Measurements from ENCODE around the gene TFB1M.
"Not testable (repeated sequence)": the region's sequence is repeated elsewhere in the genome, so short reads cannot be mapped to it uniquely, and the experiment has no call there.

TFB1M gene

GRCh38 chr6:155269765-155270164 lies 44.5 kb downstream of the TFB1M start:
- no peak for TF ChIP-seq CTCF (IDR thresholded peaks at IDR 0.05; ENCODE audit: low read depth, low read length)
- DNase-seq (ENCODE audit: low read depth, low spot score), result no peak
- no peak overlapping the region for H3K4me3 ChIP-seq (ENCODE audit: low read depth, low read length)
- in situ Hi-C loops (cut with HindIII; ENCODE audit: low sequenced_read_pairs), result no loop called here

DNA sequence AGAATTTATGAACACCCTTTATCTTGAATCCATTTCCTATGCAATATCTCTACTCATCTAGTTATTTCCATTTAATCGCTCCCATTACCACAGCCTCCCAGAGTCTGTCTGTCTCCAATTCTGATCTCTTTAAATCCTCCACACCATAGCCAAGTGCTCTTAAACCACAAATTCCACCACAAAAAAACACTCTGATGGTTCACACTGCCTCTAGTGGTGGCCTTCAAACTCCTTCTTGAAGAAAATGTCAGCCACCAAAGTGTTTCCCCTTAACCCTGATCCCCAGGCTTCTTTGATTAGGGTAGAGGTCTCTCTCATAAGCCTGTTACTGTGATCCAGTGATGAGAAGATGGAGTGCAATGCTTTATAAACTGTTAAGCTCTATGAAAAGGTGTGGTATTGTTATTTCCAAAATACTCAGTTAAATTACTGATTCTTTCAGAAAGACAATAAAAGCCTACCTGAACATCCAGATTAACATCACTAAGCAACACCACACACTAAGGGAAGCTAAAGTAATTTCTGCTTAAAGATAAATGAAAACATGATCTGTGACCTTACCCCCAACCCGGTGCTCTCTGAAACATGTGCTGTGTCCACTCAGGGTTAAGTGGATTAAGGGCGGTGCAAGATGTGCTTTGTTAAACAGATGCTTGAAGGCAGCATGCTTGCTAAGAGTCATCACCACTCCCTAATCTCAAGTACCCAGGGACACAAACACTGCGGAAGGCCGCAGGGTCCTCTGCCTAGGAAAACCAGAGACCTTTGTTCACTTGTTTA lies 46.0 kb downstream of the TFB1M start:
- TF ChIP-seq CTCF (IDR thresholded peaks at IDR 0.05; ENCODE audit: low read depth, low read length), result peak; percentile 67
- H3K4me3 ChIP-seq (ENCODE audit: low read depth, low read length); in situ Hi-C loops (cut with HindIII; ENCODE audit: low sequenced_read_pairs): not testable (repeated sequence)
- DNase-seq (ENCODE audit: low read depth, low spot score), result peak; percentile 66

- TF ChIP-seq CTCF (IDR thresholded peaks at IDR 0.05; ENCODE audit: low read depth, low read length), result no peak
- H3K4me3 ChIP-seq (ENCODE audit: low read depth, low read length), result no peak overlapping the region
- in situ Hi-C loops (cut with HindIII; ENCODE audit: low sequenced_read_pairs), result no loop called here
- no peak for DNase-seq (ENCODE audit: low read depth, low spot score)
Observed at GRCh38 chr6:155267411-155267810, 46.9 kb downstream of the TFB1M start.

DNA sequence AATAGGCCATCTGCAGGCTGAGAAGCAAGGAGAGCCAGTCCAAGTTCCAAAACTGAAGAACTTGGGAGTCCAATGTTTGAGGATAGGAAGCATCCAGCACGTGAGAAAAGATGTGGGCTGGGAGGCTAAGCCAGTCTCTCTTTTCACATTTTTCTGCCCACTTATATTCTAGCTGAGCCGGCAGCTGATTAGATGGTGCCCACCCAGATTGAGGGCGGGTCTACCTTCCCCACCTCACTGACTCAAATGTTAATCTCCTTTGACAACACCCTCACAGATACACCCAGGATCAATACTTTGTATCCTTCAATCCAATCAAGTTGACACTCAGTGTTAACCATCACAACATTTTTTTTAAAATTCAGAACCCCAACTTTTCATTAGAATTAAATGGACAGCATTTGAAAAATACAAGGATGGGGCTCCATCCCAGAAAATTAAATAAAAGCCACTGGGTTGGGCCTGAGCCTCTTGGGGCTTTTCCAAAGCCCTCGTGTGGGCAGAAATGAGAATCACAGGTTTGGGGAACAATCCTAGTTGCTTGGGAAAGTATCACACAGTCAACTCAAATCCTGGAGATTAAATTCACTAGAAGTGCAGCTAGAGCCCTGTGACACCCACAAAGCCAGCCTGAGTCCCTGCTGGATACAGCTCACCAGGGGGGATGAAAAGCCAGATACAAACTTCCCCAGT lies 48.3 kb downstream of the TFB1M start:
- no peak overlapping the region for H3K4me3 ChIP-seq (ENCODE audit: low read depth, low read length)
- DNase-seq (ENCODE audit: low read depth, low spot score), result no peak
- TF ChIP-seq CTCF (IDR thresholded peaks at IDR 0.05; ENCODE audit: low read depth, low read length), result peak; percentile 10
- in situ Hi-C loops (cut with HindIII; ENCODE audit: low sequenced_read_pairs), result no loop called here

DNA sequence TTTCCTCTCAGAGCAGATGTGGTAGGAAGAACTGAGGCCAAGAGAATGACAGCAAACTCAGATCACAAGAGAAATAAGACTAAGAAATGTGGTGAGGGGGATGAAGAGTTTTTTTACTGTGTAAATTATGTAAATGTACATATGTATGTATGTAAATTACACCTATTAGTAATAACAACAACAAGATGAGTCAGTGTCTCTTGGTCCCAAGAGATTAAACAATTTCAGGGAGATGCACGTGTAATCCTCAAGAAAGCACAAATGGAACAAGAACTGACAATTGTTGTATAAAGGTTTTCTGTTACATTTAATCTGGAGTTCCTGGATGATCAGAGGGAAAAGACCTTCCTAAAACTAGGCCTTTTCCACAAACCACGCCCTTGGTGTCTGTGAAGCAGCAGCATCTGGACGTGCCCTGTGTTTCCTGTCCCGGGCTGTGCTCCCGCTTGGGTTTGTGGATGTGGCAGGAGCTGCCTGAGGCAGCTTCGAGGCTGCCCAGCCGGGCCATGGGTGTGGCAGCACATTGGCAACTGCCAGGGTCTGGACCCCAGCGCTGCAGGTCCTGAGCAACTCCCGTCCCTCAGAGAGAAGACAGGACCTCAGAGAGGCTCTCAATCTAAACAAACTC lies 49.5 kb downstream of the TFB1M start:
- no peak for TF ChIP-seq CTCF (IDR thresholded peaks at IDR 0.05; ENCODE audit: low read depth, low read length)
- in situ Hi-C loops (cut with HindIII; ENCODE audit: low sequenced_read_pairs), result no loop called here
- DNase-seq (ENCODE audit: low read depth, low spot score), result no peak
- H3K4me3 ChIP-seq (ENCODE audit: low read depth, low read length), result no peak overlapping the region

DNA sequence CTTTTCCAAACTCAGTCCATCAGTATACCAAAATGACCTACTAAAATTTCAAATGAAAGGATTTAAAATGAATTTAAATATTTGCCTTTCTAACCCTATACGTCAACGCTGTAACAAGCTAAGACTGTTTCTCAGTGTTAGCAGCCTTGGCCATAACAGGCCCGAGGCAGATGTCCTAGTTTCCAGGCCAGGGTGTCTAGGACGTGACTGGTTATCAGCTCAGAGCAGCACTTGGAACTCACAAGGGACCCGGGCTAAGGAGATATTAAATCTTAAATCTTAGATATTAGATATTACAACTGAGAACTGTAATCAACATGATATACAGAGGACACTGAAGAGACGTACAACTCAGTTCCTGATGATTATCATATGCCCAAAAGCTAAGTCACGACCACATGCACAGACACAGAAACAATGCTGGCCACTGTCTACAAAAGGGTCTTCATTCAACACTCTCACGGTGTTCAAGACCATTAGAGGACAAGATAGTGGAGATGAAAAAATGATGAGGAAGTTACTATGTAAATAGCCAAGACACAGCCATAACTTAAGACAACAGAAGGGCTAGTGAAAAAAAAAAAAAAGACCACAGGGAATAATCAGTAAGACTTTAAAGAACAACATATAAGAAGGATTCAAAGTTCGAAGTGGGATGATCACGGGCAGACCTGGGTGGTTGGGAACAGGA lies 50.8 kb downstream of the TFB1M start, which contains the start of gene CLDN20:
Gene CLDN20 (plus strand): TSS at position 641 of the 691 bp plus-strand sequence. CDS start 11,707 bp downstream, outside the sequence.
- in situ Hi-C loops (cut with HindIII; ENCODE audit: low sequenced_read_pairs), result no loop called here
- TF ChIP-seq CTCF (IDR thresholded peaks at IDR 0.05; ENCODE audit: low read depth, low read length), result no peak
- no peak for DNase-seq (ENCODE audit: low read depth, low spot score)
- H3K4me3 ChIP-seq (ENCODE audit: low read depth, low read length), result no peak within 1 kb of the TSS

Measured in astrocyte of the spinal cord (primary cell).